GM12878 (cell line): ENCODE data around the gene CLEC16A. TPM values are rescaled to one million over a fixed set of nuclear protein-coding genes. Genes with fewer than 3 reads are reported as not detected.

Experiments
- ATAC-seq: fragments of 200-7000 bp; cut with Tn5 transposase; 3 replicates; pipeline ENCODE4 v1.9.1; 2020; ENCODE audit warnings: mild to moderate bottlenecking, moderate library complexity
- BruUV-seq: library from RNA; stranded (reverse); fragments of 400-500 nt; replicated peaks from 2 replicates; lab custom pipeline; 2021; lab: Mats Ljungman, UMichigan
- CTCF ChIA-PET: fragments of 300-600 bp; sonication (Branson Sonifier 250); formaldehyde crosslinking; extraction: SDS; loops from one replicate; lab custom pipeline; 2021; ENCODE audit warnings: inconsistent platforms; lab: Yijun Ruan, JAX
- POLR2A ChIA-PET: fragments of 350-600 bp; formaldehyde crosslinking; extraction: SDS; loops from one replicate; lab custom pipeline; 2021; ENCODE audit warnings: inconsistent platforms; lab: Charles Lee
- RAD21 ChIA-PET: fragments of 300-600 bp; sonication (Branson Sonifier 250); formaldehyde crosslinking; loops from one replicate; lab custom pipeline; 2023; ENCODE audit warnings: antibody characterized with exemption; ENCODE audit not compliant: unreplicated experiment; lab: Charles Lee
- SMC1A ChIA-PET: fragments of 300-600 bp; sonication (Branson Sonifier 250); formaldehyde crosslinking; loops from one replicate; lab custom pipeline; 2023; ENCODE audit not compliant: unreplicated experiment, uncharacterized antibody; lab: Charles Lee
- DNase-seq: peaks from one replicate; pipeline ENCODE4 v3.0.0-alpha.2; 2011; ENCODE audit warnings: low read depth, low spot score
- FAIRE-seq: peaks from 3 replicates; lab custom pipeline; 2011; peaks lifted over from hg19 to GRCh38; lab: Jason Lieb, UNC
- H2AFZ ChIP-seq: 2 replicates; pipeline ENCODE4 v1.6.0; 2011; ENCODE audit warnings: low read depth, low read length, control low read depth; ENCODE audit not compliant: control insufficient read depth
- H3K27ac ChIP-seq: 2 replicates; pipeline ENCODE4 v1.5.1; 2011; ENCODE audit warnings: control low read depth; ENCODE audit not compliant: control insufficient read depth, insufficient read depth
- H3K27me3 ChIP-seq, 2 experiments: replicated peaks in 1 of 2; 2 replicates each; pipeline versions ENCODE4 v1.6.0 to v1.6.1; 2011; ENCODE audit warnings: low read length in 1 of 2; ENCODE audit not compliant: control insufficient read depth in 2 of 2, insufficient read depth in 2 of 2
- H3K36me3 ChIP-seq, 2 experiments: 2 replicates each; pipeline ENCODE4 v1.5.1; 2011; ENCODE audit warnings: low read length in 1 of 2; ENCODE audit not compliant: control insufficient read depth in 2 of 2, insufficient read depth in 2 of 2
- H3K4me1 ChIP-seq: 2 replicates; pipeline ENCODE4 v1.6.1; 2011; ENCODE audit warnings: mild to moderate bottlenecking, low read length, moderate library complexity, mixed read lengths; ENCODE audit not compliant: control insufficient read depth, insufficient read depth
- H3K4me2 ChIP-seq: 2 replicates; pipeline ENCODE4 v1.6.0; 2011; ENCODE audit warnings: control low read depth; ENCODE audit not compliant: control insufficient read depth, insufficient read depth
- H3K4me3 ChIP-seq: fragments of 200-600 bp; sonication (generic); 2 replicates; pipeline ENCODE4 v1.5.1; 2016
- H3K79me2 ChIP-seq: 2 replicates; pipeline ENCODE4 v1.6.0; 2011; ENCODE audit warnings: low read length; ENCODE audit not compliant: control insufficient read depth, insufficient read depth
- H3K9ac ChIP-seq: 2 replicates; pipeline ENCODE4 v1.8.0; 2011; ENCODE audit warnings: low read length, control low read depth, mixed read lengths; ENCODE audit not compliant: control insufficient read depth, insufficient read depth
- H3K9me3 ChIP-seq: replicated peaks from 3 replicates; pipeline ENCODE4 v1.5.1; 2011; ENCODE audit warnings: mild to moderate bottlenecking, low read length; ENCODE audit not compliant: control insufficient read depth, insufficient read depth
- H4K20me1 ChIP-seq: 2 replicates; pipeline ENCODE4 v1.6.0; 2011; ENCODE audit not compliant: control insufficient read depth, insufficient read depth
- CBX3 ChIP-seq: fragments of 200-600 bp; sonication (generic); IDR thresholded peaks from 2 replicates; pipeline ENCODE4 v1.6.1; 2016; ENCODE audit warnings: low read depth, borderline replicate concordance
- CBX5 ChIP-seq: sonication (generic); IDR thresholded peaks from 2 replicates; pipeline ENCODE4 v1.6.1; 2016; ENCODE audit warnings: low read depth, moderate library complexity, mild to moderate bottlenecking, inconsistent platforms
- ETV6 ChIP-seq, 2 experiments: fragments of 450-650 bp in 1 of 2; IDR thresholded peaks in 1 of 2; conservative IDR thresholded peaks in 1 of 2; 2 replicates each; pipeline ENCODE4 v1.6.1; 2014; ENCODE audit warnings: antibody characterized with exemption in 1 of 2, borderline replicate concordance in 1 of 2, low read depth in 1 of 2, mild to moderate bottlenecking in 1 of 2, moderate library complexity in 1 of 2
- HDGF ChIP-seq: fragments of 450-650 bp; IDR thresholded peaks from 2 replicates; pipeline ENCODE4 v1.6.1; 2016; ENCODE audit warnings: antibody characterized with exemption
- NR2C2 ChIP-seq: IDR thresholded peaks from 2 replicates; pipeline ENCODE4 v1.6.1; 2011; ENCODE audit warnings: borderline replicate concordance, low read depth; ENCODE audit not compliant: control insufficient read depth, insufficient read length
- STAT1 ChIP-seq: fragments of 450-650 bp; conservative IDR thresholded peaks from 2 replicates; pipeline ENCODE4 v1.6.1; 2014; ENCODE audit warnings: antibody characterized with exemption, mild to moderate bottlenecking
- TAF1 ChIP-seq: IDR thresholded peaks from 2 replicates; pipeline ENCODE4 v1.6.1; 2011; ENCODE audit warnings: mild to moderate bottlenecking, low read depth, low read length, borderline replicate concordance
- WRNIP1 ChIP-seq: IDR thresholded peaks from 2 replicates; pipeline ENCODE4 v1.6.1; 2011; ENCODE audit warnings: low read depth, low read length, improper control_type of control experiment, borderline replicate concordance
- YBX1 ChIP-seq: fragments of 450-650 bp; IDR thresholded peaks from 2 replicates; pipeline ENCODE4 v1.6.1; 2016; ENCODE audit warnings: antibody characterized with exemption
- WGBS: methylation state at CpG from one replicate; pipeline ENCODE4 v1.1.6; 2016; ENCODE audit warnings: low lambda C conversion rate; ENCODE audit not compliant: insufficient replicate concordance, insufficient coverage; ENCODE audit errors: missing lambda C conversion rate; 5-methylcytosine and 5-hydroxymethylcytosine counted together
- in situ Hi-C: fragments of 300-500 bp; cut with MboI; formaldehyde crosslinking; loops from 9 replicates; pipeline ENCODE4 v1.14.3; 2018; ENCODE audit warnings: mixed read lengths
- intact Hi-C: fragments of 100-400 bp; cut with micrococcal nuclease; formaldehyde crosslinking; loops from one replicate; pipeline ENCODE4 v1.14.2; 2022; ENCODE audit not compliant: unreplicated experiment
- polyA plus RNA-seq, 11 experiments: library from polyadenylated mRNA; depleted of rRNA in 4 of 11; unstranded in 6 of 11; stranded (reverse) in 5 of 11; fragments of >200 nt; fragmentation: Nextera tagmentation in 4 of 11; fragmentation: Illumina TruSeq in 1 of 11; extraction: Ambion mirVana in 4 of 11; extraction: Trizol in 1 of 11; gene quantifications; 1 replicate in 1 of 11; 2 replicates in 10 of 11; pipeline versions ENCODE4 v1.2.1 to v1.2.3, GENCODE V29; 2011 to 2016; ENCODE audit warnings: inconsistent platforms in 2 of 11, missing spikeins in 2 of 11, low read depth in 1 of 11
- total RNA-seq, 4 experiments: library from RNA; depleted of rRNA in 3 of 4; stranded (reverse); fragments of >200 nt in 3 of 4; fragmentation: Illumina TruSeq in 1 of 4; extraction: Trizol in 1 of 4; gene quantifications; 2 replicates each; pipeline versions ENCODE4 v1.2.1 to v1.2.3, GENCODE V29; 2013 to 2021
- TF ChIP-seq, protein P1 (sequence below): fragments of 150-350 bp; IDR thresholded peaks from 2 replicates; pipeline ENCODE4 v1.6.1; 2016; ENCODE audit warnings: low read depth, low read length

Gene CLEC16A
- total and polyA plus RNA-seq, 10 of the 15 experiments (the other 5 are each of a cell fraction or from before 2014, with no cell fraction given), result 1.5 to 28.8 (median 19.2) TPM

DNA sequence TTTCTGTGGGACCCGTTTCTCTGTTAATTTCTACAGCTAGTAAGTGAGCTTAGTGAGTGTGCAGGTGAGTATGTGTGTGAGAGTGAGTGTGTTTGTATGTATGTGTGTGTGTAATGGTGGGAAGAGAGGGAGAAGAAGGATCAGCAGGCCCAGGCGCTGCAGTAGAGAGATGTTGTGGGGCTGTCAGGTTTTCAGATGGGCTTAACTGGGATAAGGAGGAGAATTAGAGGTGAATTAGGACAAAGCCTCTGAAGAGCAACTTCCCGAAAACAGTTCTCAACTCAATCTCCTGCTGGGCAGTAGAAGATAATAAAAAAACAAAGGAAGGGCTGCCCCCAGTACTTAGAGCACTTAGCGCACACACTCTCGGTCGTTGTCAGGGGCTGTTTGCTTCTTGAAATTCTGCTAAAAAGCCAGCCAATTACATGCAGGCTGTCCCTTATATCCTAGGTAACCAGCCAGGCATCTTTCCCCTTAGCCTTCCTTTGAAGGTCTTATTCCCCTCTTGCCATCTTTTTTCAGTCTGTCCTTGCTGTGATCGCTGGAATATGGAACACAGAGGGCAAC, 63.4 kb downstream of the CLEC16A start:
- intact Hi-C loops, result no loop called here
- in situ Hi-C loops, result no loop called here
- POLR2A ChIA-PET, result interaction anchor here (1.0 kb wide), 1 partner anchor 9 kb away, joined by 3 read pairs; no protein-coding TSS in a partner anchor
- Histone ChIP-seq H2AFZ (no peak overlapping the region), H3K79me2 (no peaks in the 10 kb centered on the region), H4K20me1 (no peaks in the 10 kb centered on the region), H3K36me3 (peaks cover 14 to 15% of the 10 kb centered on the region in 2 experiments), H3K27me3 (no peaks in the 10 kb centered on the region), H3K4me3 (no peak overlapping the region), H3K9ac (no peak overlapping the region), H3K4me2 (no peak overlapping the region), H3K9me3 (no peaks in the 10 kb centered on the region), H3K27ac (no peak overlapping the region), H3K4me1 (no peaks in the 10 kb centered on the region)
- no peak for DNase-seq
- SMC1A ChIA-PET, result interaction anchor here (0.8 to 1.6 kb wide), 3 partner anchors 8 to 42 kb away, joined by 3 read pairs; no protein-coding TSS in a partner anchor
- BruUV-seq, result TSS peak; percentile 6
- ATAC-seq, result no peak
- TF ChIP-seq TAF1 (no peak), ETV6 (conservative IDR thresholded peaks at IDR 0.05 in 1 of 2, IDR thresholded peaks at IDR 0.05 in 1 of 2; ENCODE audit: borderline replicate concordance in 1 of 2, low read depth in 1 of 2) (no peak), YBX1 (no peak), CBX5 (no peak), WRNIP1 (no peak), CBX3 (no peak), STAT1 (no peak), NR2C2 (no peak), HDGF (no peak)
- TF ChIP-seq, protein P1, sequence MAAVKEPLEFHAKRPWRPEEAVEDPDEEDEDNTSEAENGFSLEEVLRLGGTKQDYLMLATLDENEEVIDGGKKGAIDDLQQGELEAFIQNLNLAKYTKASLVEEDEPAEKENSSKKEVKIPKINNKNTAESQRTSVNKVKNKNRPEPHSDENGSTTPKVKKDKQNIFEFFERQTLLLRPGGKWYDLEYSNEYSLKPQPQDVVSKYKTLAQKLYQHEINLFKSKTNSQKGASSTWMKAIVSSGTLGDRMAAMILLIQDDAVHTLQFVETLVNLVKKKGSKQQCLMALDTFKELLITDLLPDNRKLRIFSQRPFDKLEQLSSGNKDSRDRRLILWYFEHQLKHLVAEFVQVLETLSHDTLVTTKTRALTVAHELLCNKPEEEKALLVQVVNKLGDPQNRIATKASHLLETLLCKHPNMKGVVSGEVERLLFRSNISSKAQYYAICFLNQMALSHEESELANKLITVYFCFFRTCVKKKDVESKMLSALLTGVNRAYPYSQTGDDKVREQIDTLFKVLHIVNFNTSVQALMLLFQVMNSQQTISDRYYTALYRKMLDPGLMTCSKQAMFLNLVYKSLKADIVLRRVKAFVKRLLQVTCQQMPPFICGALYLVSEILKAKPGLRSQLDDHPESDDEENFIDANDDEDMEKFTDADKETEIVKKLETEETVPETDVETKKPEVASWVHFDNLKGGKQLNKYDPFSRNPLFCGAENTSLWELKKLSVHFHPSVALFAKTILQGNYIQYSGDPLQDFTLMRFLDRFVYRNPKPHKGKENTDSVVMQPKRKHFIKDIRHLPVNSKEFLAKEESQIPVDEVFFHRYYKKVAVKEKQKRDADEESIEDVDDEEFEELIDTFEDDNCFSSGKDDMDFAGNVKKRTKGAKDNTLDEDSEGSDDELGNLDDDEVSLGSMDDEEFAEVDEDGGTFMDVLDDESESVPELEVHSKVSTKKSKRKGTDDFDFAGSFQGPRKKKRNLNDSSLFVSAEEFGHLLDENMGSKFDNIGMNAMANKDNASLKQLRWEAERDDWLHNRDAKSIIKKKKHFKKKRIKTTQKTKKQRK, result no peak
- 98% methylated on average over 7 of the region's 7 CpGs for WGBS
- FAIRE-seq, result no peak
- RAD21 ChIA-PET, result no interaction called here
- CTCF ChIA-PET, result interaction anchor here (0.5 kb wide), 1 partner anchor 711 kb away, joined by 3 read pairs; no protein-coding TSS in a partner anchor
